GM19240 (cell line): ENCODE measurements around the gene AMBRA1.

Experiments used
- DNase-seq: peaks from one replicate; pipeline ENCODE4 v3.0.0; 2011; ENCODE audit warnings: low spot score; ENCODE audit not compliant: insufficient read length

Gene AMBRA1

GRCh38 chr11:46506483-46506791 lies 87.4 kb downstream of the AMBRA1 start:
- no peak for DNase-seq

GRCh38 chr11:46505741-46506482 lies 87.9 kb downstream of the AMBRA1 start:
- no peak for DNase-seq

- DNase-seq: no peak
Measured at GRCh38 chr11:46504817-46505613, 88.8 kb downstream of the AMBRA1 start.

GRCh38 chr11:46499821-46500220 lies 94.0 kb downstream of the AMBRA1 start:
- no peak for DNase-seq

GRCh38 chr11:46498968-46499367 lies 94.9 kb downstream of the AMBRA1 start:
- no peak for DNase-seq

GRCh38 chr11:46498179-46498578 lies 95.6 kb downstream of the AMBRA1 start:
- DNase-seq: no peak

GRCh38 chr11:46497498-46497897 lies 96.3 kb downstream of the AMBRA1 start:
- no peak for DNase-seq

GRCh38 chr11:46493791-46494190 lies 100.0 kb downstream of the AMBRA1 start:
- DNase-seq: no peak

- DNase-seq: no peak
Measured at GRCh38 chr11:46492532-46492931, 101.3 kb downstream of the AMBRA1 start.

- DNase-seq: no peak
Measured at GRCh38 chr11:46491661-46492330, 102.0 kb downstream of the AMBRA1 start.

- DNase-seq: no peak
Measured at GRCh38 chr11:46490666-46491065, 103.2 kb downstream of the AMBRA1 start.

GRCh38 chr11:46489656-46490560 lies 103.9 kb downstream of the AMBRA1 start:
- peak; percentile 21 for DNase-seq

GRCh38 chr11:46485856-46486443 lies 107.9 kb downstream of the AMBRA1 start:
- no peak for DNase-seq

- DNase-seq: no peak
Measured at GRCh38 chr11:46484101-46484500, 109.7 kb downstream of the AMBRA1 start.

GRCh38 chr11:46480909-46481308 lies 112.9 kb downstream of the AMBRA1 start:
- DNase-seq: no peak

GRCh38 chr11:46480166-46480726 lies 113.6 kb downstream of the AMBRA1 start:
- DNase-seq: no peak

- no peak for DNase-seq
Measured at GRCh38 chr11:46479601-46480000, 114.2 kb downstream of the AMBRA1 start.

- DNase-seq: no peak
Measured at GRCh38 chr11:46478196-46478595, 115.6 kb downstream of the AMBRA1 start.

- no peak for DNase-seq
Measured at GRCh38 chr11:46477136-46477535, 116.7 kb downstream of the AMBRA1 start.

GRCh38 chr11:46475926-46476545 lies 117.8 kb downstream of the AMBRA1 start:
- DNase-seq: no peak
